Keratinocyte (primary cell): ENCODE data around the gene SPTAN1.
"Not testable (repeated sequence)": the region's sequence is repeated elsewhere in the genome, so short reads cannot be mapped to it uniquely, and the experiment has no call there.

Experiments used
- CTCF ChIP-seq, 3 experiments: IDR thresholded peaks in 1 of 3; conservative IDR thresholded peaks in 1 of 3; optimal IDR thresholded peaks in 1 of 3; 2 replicates in 2 of 3; 3 replicates in 1 of 3; pipeline versions ENCODE3 to v1.5.1; 2011; ENCODE audit warnings: low read length in 3 of 3, mild to moderate bottlenecking in 3 of 3, moderate library complexity in 2 of 3, control low read depth in 1 of 3, inconsistent platforms in 1 of 3; ENCODE audit not compliant: insufficient read depth in 2 of 3; ENCODE audit errors: extremely low read depth in 1 of 3
- EZH2 ChIP-seq: IDR thresholded peaks from one replicate; pipeline ENCODE4 v1.6.1; 2012; ENCODE audit warnings: inconsistent platforms, mild to moderate bottlenecking, low read length, moderate library complexity

- not testable (repeated sequence) for TF ChIP-seq CTCF (optimal IDR thresholded peaks at IDR 0.05 in 1 of 3, IDR thresholded peaks at IDR 0.05 in 1 of 3, conservative IDR thresholded peaks at IDR 0.05 in 1 of 3; ENCODE audit: extremely low read depth in 1 of 3, insufficient read depth in 2 of 3, low read length in 3 of 3); EZH2
Observed at GRCh38 chr9:128666481-128666941, 114.1 kb downstream of the SPTAN1 start.
